Endothelial cell (in vitro differentiated cells): Measurements from ENCODE around the gene MEDAG. TPM values are rescaled to one million over a fixed set of nuclear protein-coding genes. Genes with fewer than 3 reads are reported as not detected.

Source experiments
- DNase-seq: peaks from one replicate; pipeline ENCODE4 v3.0.0; 2021; ENCODE audit warnings: low spot score
- H3K27ac Mint-ChIP-seq: one replicate; pipeline ENCODE4 v1.8.0; 2021; ENCODE audit warnings: mixed read lengths, inconsistent platforms; ENCODE audit not compliant: unreplicated experiment
- H3K27me3 Mint-ChIP-seq: one replicate; pipeline ENCODE4 v1.8.0; 2021; ENCODE audit warnings: mild to moderate bottlenecking, moderate library complexity, mixed read lengths, inconsistent platforms; ENCODE audit not compliant: unreplicated experiment
- H3K36me3 Mint-ChIP-seq: one replicate; pipeline ENCODE4 v1.8.0; 2021; ENCODE audit warnings: mild to moderate bottlenecking, low read depth, mixed read lengths, inconsistent platforms; ENCODE audit not compliant: unreplicated experiment
- H3K4me1 Mint-ChIP-seq: one replicate; pipeline ENCODE4 v1.8.0; 2021; ENCODE audit warnings: mild to moderate bottlenecking, mixed read lengths, inconsistent platforms; ENCODE audit not compliant: unreplicated experiment
- H3K4me3 Mint-ChIP-seq: one replicate; pipeline ENCODE4 v1.8.0; 2021; ENCODE audit warnings: mild to moderate bottlenecking, mixed read lengths, inconsistent platforms; ENCODE audit not compliant: unreplicated experiment
- H3K9me3 Mint-ChIP-seq: one replicate; pipeline ENCODE4 v1.8.0; 2021; ENCODE audit warnings: mixed read lengths, inconsistent platforms; ENCODE audit not compliant: unreplicated experiment
- total RNA-seq: library from RNA; stranded (reverse); fragmentation: NEBNext Ultra II Directional; extraction: Animal tissue kit (Norgen Biotek cat#: 25700); gene quantifications from one replicate; pipeline ENCODE4 v1.2.1, GENCODE V29; 2021; ENCODE audit not compliant: unreplicated experiment
- TF ChIP-seq, protein P1 (sequence below): fragments of 200-600 bp; sonication (generic); IDR thresholded peaks from one replicate; pipeline ENCODE4 v1.5.0; 2021; ENCODE audit warnings: antibody characterized with exemption; ENCODE audit not compliant: unreplicated experiment

MEDAG gene
- total RNA-seq, 1 donor from 2014 or later = 0.77 TPM

DNA sequence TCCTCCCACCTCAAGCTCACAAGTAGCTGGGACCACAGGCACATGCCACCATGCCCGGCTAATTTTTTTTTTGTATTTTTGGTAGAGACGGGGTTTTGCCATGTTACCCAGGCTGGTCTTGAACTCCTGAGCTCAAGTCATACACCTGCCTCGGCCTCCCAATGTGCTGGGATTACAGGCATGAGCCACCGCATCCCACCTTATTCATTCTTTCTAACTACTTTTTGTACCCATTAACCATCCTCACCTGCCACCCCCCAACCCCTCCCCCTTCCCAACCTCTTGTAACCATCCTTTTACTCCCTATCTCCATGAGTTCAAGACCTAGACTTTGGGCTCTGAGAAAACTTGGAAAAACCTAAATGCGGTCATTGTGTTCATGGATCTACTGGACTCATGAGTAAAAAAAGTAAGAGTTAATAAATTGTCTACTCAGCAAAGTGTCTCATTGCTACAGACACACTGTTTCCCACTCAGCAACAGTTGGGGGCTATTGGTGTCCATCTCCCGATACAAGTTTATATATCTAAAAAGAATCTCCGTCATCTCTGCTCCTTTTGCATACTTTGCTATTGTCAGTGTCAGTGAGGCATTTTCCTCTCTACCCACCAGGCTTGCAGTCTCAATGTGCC is 44.1 kb upstream of the MEDAG start:
- Mint-ChIP-seq H3K36me3 (no peaks in the 10 kb centered on the region), H3K27ac (no peak overlapping the region), H3K27me3 (peaks cover 8% of the 10 kb centered on the region), H3K4me3 (no peak overlapping the region), H3K4me1 (peaks cover 31% of the 10 kb centered on the region), H3K9me3 (no peaks in the 10 kb centered on the region)
- TF ChIP-seq, protein P1, sequence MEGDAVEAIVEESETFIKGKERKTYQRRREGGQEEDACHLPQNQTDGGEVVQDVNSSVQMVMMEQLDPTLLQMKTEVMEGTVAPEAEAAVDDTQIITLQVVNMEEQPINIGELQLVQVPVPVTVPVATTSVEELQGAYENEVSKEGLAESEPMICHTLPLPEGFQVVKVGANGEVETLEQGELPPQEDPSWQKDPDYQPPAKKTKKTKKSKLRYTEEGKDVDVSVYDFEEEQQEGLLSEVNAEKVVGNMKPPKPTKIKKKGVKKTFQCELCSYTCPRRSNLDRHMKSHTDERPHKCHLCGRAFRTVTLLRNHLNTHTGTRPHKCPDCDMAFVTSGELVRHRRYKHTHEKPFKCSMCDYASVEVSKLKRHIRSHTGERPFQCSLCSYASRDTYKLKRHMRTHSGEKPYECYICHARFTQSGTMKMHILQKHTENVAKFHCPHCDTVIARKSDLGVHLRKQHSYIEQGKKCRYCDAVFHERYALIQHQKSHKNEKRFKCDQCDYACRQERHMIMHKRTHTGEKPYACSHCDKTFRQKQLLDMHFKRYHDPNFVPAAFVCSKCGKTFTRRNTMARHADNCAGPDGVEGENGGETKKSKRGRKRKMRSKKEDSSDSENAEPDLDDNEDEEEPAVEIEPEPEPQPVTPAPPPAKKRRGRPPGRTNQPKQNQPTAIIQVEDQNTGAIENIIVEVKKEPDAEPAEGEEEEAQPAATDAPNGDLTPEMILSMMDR = no peak
- DNase-seq = no peak

DNA sequence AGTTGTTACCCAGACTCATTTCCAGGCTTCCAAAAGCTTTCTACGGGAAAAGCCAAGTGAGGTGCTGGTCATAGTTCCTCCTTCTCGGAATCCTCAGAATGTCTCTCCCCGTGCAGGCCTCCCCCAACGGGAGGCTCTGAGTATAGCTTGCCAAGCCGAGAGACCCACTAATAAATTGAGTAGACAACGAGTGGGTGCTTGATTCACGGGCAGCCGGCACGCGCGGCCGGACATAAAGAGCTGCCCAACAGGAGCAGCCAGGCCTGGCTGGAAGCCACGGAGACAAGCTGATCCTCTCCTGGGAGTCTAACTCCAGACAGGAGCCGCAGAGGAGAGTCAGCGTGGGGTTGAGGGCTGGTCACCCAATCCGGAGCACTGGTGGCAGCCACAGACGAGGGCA is 43.4 kb upstream of the MEDAG start:
- TF ChIP-seq, protein P1 = no peak
- no peak for DNase-seq
- peaks cover 6% of the 10 kb centered on the region for H3K27me3 Mint-ChIP-seq
- H3K4me1 Mint-ChIP-seq = peaks cover 31% of the 10 kb centered on the region
- no peak overlapping the region for H3K27ac Mint-ChIP-seq
- H3K9me3 Mint-ChIP-seq = no peaks in the 10 kb centered on the region
- H3K4me3 Mint-ChIP-seq = no peak overlapping the region
- no peaks in the 10 kb centered on the region for H3K36me3 Mint-ChIP-seq

DNA sequence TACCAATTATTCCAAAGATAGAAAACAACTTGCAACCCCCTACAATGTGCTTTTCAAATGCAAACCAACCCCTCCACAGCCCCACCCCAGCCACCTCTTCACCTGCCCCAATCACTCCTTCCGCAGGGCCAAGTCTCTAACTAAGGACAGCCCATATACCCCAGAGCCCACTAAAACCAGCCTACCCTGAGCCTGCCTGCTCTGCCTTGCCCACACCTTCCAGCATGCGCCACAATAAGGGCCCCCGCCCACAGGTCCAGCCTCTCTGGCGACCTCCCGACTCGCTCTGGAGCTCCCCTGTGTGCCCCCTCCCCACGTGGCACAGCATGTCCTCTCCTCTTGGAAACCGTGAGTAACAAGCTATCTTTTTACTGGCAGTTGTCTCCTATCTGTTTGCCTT is 42.8 kb upstream of the MEDAG start:
- Mint-ChIP-seq H3K27ac (no peak overlapping the region), H3K4me1 (peaks cover 31% of the 10 kb centered on the region), H3K4me3 (no peak overlapping the region), H3K36me3 (no peaks in the 10 kb centered on the region), H3K27me3 (peaks cover 6% of the 10 kb centered on the region), H3K9me3 (no peaks in the 10 kb centered on the region)
- no peak for DNase-seq
- TF ChIP-seq, protein P1 = no peak

DNA sequence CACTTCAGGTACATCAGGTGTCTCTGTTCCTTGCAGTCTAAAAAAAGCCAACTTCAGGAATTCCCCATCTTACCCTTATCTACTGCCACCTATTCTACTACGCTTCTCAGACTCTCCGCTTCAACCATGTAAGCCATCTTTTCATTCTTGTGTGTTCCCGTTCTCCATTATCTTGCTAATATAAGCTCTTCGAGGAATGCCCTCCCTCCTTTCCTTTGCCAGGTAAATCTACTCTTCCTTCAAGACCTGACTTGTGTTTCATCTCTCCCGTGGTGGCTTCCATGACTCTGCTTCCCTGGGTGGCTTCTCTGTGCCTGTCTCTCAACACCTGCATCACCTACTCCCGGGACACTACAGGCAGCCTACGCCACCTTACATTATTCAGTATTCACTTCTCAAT is 42.3 kb upstream of the MEDAG start:
- H3K36me3 Mint-ChIP-seq = no peaks in the 10 kb centered on the region
- peaks cover 7% of the 10 kb centered on the region for H3K27me3 Mint-ChIP-seq
- no peak for DNase-seq
- TF ChIP-seq, protein P1 = no peak
- H3K9me3 Mint-ChIP-seq = no peaks in the 10 kb centered on the region
- peaks cover 29% of the 10 kb centered on the region for H3K4me1 Mint-ChIP-seq
- no peak overlapping the region for H3K27ac Mint-ChIP-seq
- H3K4me3 Mint-ChIP-seq = no peak overlapping the region

DNA sequence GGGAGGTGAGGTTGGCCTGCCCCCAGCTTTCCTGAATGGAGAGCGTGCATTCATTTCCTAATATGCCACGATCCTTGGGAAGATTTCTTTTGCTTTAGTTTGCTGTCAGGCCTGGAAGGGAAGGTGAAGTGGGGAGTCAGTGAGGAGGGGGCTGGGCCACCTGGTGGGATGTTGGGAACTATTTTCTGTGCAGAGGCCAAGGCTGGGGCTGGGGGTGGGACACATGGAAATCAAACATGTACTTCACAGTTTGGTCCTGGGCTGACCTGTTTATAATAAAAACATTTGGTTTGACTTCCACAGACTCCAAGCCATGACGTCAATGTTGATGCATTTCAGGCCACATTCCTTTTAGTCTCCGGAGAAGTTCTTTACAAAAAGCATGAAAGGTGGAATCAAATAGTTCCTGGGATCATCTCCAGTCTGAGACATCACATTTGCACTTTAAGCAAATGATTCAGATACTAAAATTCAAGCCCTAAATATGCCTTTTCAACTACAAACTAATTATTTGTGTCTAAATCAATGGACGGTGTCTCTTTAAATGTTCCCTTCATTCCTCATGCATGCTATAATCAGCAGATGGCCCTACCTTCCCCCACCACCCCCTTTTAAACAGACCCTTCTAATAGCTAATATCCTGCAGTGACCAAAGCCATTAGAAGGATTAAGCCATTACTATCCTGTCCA is 41.5 kb upstream of the MEDAG start:
- Mint-ChIP-seq H3K27me3 (peaks cover 8% of the 10 kb centered on the region), H3K4me1 (peaks cover 25% of the 10 kb centered on the region), H3K36me3 (no peaks in the 10 kb centered on the region), H3K4me3 (no peak overlapping the region), H3K27ac (no peak overlapping the region), H3K9me3 (no peaks in the 10 kb centered on the region)
- TF ChIP-seq, protein P1 = no peak
- no peak for DNase-seq
